ENCODE data around the gene SERAC1. TPM values are rescaled to one million over a fixed set of nuclear protein-coding genes. Genes with fewer than 3 reads are reported as not detected.

The SERAC1 gene
- total RNA-seq (2022; extraction: Qiagen RNA extraction), result 2.4 to 4.6 TPM (median 3.0 TPM) in 5 replicates

GRCh38 chr6:158168040-158168289, at the start of gene SERAC1:
SERAC1 (minus strand) TSS chr6:158168262; CDS start chr6:158158363, 9,899 bp downstream.

Other genes starting within 250 kb of the SERAC1 start
- 39.6 to 51.4 TPM (median 46.2 TPM) in 5 replicates for gene SYNJ2, start 186.4 kb downstream of the SERAC1 start, total RNA-seq (2022; extraction: Qiagen RNA extraction)
- gene GTF2H5, start 88 bp upstream of the SERAC1 start, total RNA-seq (2022; extraction: Qiagen RNA extraction), result 8.5 to 17.4 TPM (median 17.1 TPM) in 5 replicates
- gene TULP4, start 144.2 kb upstream of the SERAC1 start, total RNA-seq (2022; extraction: Qiagen RNA extraction), result 4.8 to 7.5 TPM (median 6.0 TPM) in 5 replicates